HUES48 (cell line): ENCODE results near the gene SAMM50.

Experiments used
- H3K27ac ChIP-seq: one replicate; pipeline ENCODE4 v1.7.0; 2013; ENCODE audit warnings: low read depth, low read length, inconsistent platforms
- H3K27me3 ChIP-seq: 2 replicates; pipeline ENCODE4 v1.6.1; 2013; ENCODE audit warnings: mild to moderate bottlenecking, low read length; ENCODE audit not compliant: control insufficient read depth, insufficient read depth
- H3K36me3 ChIP-seq: 2 replicates; pipeline ENCODE4 v1.6.1; 2013; ENCODE audit warnings: low read length; ENCODE audit not compliant: control insufficient read depth, insufficient read depth
- H3K4me1 ChIP-seq: 2 replicates; pipeline ENCODE4 v1.6.1; 2013; ENCODE audit warnings: mild to moderate bottlenecking, low read length; ENCODE audit not compliant: control insufficient read depth, insufficient read depth
- H3K4me3 ChIP-seq: 2 replicates; pipeline ENCODE4 v1.5.1; 2013; ENCODE audit warnings: mild to moderate bottlenecking, low read depth, low read length
- H3K9ac ChIP-seq: 2 replicates; pipeline ENCODE4 v1.6.1; 2013; ENCODE audit warnings: mild to moderate bottlenecking, low read depth, low read length, moderate library complexity
- H3K9me3 ChIP-seq: 2 replicates; pipeline ENCODE4 v1.6.1; 2013; ENCODE audit warnings: low read length; ENCODE audit not compliant: control insufficient read depth, insufficient read depth

SAMM50 gene

DNA sequence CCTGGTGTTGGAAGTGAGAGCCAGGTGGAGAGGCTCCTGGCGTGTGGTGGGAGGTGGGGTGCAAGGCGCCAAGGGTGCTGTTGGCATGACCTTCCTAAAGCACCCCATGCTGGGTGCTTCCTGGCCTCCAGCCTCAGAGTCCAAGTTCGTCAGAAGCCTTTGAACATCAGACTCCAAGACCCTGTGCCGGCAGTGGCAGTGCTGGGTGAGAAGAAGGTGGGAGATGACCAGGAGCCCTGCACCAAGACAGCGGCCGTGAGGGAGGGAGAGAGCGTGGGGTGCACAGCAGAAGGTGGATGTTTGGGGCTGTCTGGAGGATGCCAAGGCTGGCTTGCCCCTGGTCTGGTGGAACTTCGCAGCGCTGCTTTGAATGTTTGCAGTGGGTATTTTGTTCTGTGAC, 39.2 kb downstream of the SAMM50 start:
- Histone ChIP-seq H3K36me3 (peaks cover 85% of the 10 kb centered on the region), H3K4me1 (peaks cover 2% of the 10 kb centered on the region; the same call in 1 of the 2 replicates), H3K27ac (no peak overlapping the region), H3K9ac (no peak overlapping the region), H3K4me3 (no peak overlapping the region), H3K9me3 (no peaks in the 10 kb centered on the region), H3K27me3 (no peaks in the 10 kb centered on the region)

DNA sequence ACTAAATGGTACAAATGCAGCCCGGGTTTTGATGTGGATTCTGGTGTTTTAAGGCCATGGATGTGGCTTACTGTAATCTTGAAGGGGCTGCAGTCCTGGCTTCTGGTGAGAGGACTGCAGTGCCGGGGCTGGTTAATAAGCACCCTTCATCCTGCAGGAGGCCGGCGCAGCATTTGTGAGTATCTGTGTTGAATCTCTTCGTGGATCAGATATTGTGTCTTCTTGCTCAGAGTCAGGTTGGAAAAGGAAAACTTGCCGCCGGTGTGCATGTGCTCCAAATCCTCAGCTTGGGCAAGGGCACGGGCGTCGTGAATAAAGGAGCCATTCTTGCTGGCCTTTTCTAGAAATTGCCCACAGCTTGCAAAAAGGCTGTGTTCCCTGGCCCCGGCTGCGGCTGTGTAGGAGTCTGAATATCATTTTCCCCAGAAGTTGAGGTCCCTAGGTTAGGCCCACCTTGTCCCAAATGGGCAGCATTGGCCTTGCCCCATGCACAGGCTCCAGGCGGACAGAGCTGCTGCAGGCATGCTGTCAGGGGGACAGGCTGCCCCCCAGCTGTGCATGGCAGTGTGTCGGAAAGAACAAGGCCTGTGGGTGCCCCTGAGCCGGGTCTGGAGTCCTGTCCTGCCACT, 39.9 kb downstream of the SAMM50 start:
- H3K9me3 ChIP-seq, result no peaks in the 10 kb centered on the region
- H3K4me1 ChIP-seq, result peaks cover 2% of the 10 kb centered on the region; the same call in 1 of the 2 replicates
- H3K36me3 ChIP-seq, result peaks cover 78% of the 10 kb centered on the region
- no peak overlapping the region for H3K4me3 ChIP-seq
- H3K27me3 ChIP-seq, result no peaks in the 10 kb centered on the region
- no peak overlapping the region for H3K27ac ChIP-seq
- H3K9ac ChIP-seq, result no peak overlapping the region

DNA sequence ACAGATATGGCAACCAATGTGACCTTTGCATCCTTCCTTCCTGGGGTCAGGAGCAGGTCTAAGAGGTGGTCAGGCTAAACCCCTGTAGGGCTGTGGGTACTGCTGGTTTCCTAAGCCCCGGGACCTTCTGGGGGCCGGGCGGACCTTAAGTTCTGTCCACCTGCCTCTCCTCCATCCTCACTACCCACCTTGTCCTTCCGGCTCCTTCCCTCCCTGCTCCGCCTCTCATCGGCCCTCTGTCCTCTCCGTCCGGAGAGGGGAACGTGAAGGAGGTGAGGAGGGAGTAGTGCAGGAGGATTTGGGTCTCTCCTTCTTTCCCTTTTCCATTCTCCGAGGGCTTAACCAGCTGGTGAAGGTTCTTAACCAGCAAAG, 40.5 kb downstream of the SAMM50 start:
- Histone ChIP-seq H3K27ac (no peak overlapping the region), H3K4me1 (peaks cover 2% of the 10 kb centered on the region; the same call in 1 of the 2 replicates), H3K9ac (no peak overlapping the region), H3K9me3 (no peaks in the 10 kb centered on the region), H3K4me3 (no peak overlapping the region), H3K36me3 (peaks cover 72% of the 10 kb centered on the region), H3K27me3 (no peaks in the 10 kb centered on the region)

DNA sequence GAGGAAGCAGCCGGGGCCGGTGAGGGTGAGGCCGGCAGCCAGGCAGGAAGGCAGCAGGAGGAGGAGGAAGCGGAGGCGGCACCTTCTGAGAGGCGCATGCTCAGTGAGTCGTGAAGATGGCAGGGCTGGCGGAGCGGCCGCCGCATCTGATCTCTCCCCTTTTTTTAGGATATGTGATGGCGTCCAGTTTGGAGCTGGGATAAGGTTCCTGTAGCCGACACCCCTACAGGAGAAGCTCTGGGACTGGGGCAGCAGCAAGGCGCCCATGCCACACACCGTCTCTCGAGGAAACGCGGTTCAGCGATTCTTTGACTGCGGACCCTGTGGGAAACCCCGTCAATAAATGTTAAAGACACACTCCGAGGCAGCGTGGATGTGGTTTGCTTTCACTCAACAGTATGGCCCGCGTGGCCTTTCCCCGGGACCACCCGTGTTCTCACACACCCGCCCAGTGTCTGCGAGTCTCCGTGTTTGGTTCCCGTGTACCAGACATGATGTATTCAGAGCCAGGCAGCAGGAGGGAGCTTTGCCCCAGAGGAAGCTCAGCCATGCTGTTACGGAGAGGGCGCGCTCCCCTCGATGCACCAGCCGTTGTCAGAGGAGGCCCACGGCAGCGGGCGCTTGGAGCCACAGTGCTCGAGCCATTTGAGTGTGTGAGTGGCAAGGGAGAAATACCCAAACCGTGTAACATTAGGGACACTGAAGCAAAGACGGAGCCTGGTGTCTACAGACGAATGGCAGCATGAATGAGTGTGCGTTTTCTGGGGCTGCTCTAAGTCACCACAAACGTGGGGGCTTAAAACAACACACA, 41.1 kb downstream of the SAMM50 start:
- Histone ChIP-seq H3K4me3 (no peak overlapping the region), H3K36me3 (peaks cover 67% of the 10 kb centered on the region), H3K9ac (no peak overlapping the region), H3K9me3 (no peaks in the 10 kb centered on the region), H3K27me3 (no peaks in the 10 kb centered on the region), H3K4me1 (peaks cover 2% of the 10 kb centered on the region; the same call in 1 of the 2 replicates), H3K27ac (no peak overlapping the region)

DNA sequence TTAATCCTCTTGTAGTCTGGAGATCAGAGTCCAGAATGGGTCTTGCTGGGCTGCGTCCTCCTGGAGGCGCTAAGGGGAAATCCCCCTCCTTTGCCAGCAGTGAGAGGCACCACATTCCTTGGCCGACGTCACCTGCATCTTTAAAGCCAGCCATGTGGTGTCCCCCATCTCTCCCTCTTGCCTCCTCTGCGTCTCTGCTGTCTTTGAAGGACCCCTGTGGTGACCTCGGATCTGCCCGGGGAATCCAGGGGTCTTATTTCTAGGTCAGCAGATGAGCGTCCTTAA, 41.7 kb downstream of the SAMM50 start:
- peaks cover 2% of the 10 kb centered on the region; the same call in 1 of the 2 replicates for H3K4me1 ChIP-seq
- H3K9me3 ChIP-seq, result no peaks in the 10 kb centered on the region
- no peak overlapping the region for H3K4me3 ChIP-seq
- peaks cover 61% of the 10 kb centered on the region for H3K36me3 ChIP-seq
- no peak overlapping the region for H3K27ac ChIP-seq
- H3K9ac ChIP-seq, result no peak overlapping the region
- no peaks in the 10 kb centered on the region for H3K27me3 ChIP-seq

DNA sequence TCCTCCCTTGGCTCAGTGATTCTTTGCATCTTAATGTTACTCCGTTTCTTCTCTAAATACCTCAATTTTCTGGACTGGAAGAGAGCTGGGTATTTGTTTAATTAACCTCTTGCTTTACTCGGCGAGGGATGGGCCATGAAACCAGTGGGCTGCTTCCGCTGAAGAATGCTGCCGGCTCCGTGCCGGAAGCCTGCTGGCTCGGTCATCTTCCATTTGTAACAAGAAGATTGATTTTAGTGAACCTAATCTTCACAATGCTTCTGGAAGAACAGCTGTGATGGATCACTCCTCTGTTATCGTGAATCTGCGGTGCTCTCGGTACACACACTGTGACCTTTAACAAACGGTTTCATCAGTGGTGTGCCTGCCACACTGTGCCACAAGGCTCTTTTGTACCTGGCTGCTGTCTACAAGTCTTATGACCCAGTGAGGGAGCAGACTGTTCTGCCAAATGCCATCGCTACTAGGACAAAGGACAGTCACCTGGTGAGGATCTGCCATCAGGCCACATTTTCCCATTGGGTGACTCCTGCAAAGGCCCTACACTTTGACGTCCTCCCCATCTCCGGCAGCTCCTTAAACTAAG, 43.5 kb downstream of the SAMM50 start:
- peaks cover 49% of the 10 kb centered on the region for H3K36me3 ChIP-seq
- H3K27me3 ChIP-seq, result no peaks in the 10 kb centered on the region
- no peak overlapping the region for H3K9ac ChIP-seq
- no peaks in the 10 kb centered on the region for H3K9me3 ChIP-seq
- H3K4me1 ChIP-seq, result no peaks in the 10 kb centered on the region; the same call in 1 of the 2 replicates
- no peak overlapping the region for H3K27ac ChIP-seq
- no peak overlapping the region for H3K4me3 ChIP-seq

DNA sequence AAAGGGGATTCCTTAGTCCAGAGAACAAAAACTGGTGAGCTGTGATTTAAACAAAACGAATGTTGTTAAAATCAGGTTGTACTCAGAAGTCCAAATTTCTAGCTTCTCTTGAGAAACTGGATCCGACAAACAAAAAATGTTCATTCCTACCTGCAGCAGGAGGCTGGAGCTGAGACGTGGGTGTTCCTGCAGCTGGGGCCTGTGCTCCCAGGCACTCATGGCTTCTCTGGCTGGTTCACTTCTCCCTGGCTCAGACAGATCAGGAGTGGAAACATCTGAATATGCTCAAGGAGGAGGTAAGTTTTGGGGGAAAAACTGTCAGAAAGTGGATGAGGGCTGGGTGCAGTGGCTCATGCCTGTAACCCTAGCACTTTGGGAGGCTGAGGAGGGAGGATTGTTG, 44.1 kb downstream of the SAMM50 start:
- no peaks in the 10 kb centered on the region; the same call in 1 of the 2 replicates for H3K4me1 ChIP-seq
- no peak overlapping the region for H3K4me3 ChIP-seq
- H3K9ac ChIP-seq, result no peak overlapping the region
- H3K9me3 ChIP-seq, result no peaks in the 10 kb centered on the region
- H3K27me3 ChIP-seq, result no peaks in the 10 kb centered on the region
- H3K36me3 ChIP-seq, result peaks cover 43% of the 10 kb centered on the region
- no peak overlapping the region for H3K27ac ChIP-seq

DNA sequence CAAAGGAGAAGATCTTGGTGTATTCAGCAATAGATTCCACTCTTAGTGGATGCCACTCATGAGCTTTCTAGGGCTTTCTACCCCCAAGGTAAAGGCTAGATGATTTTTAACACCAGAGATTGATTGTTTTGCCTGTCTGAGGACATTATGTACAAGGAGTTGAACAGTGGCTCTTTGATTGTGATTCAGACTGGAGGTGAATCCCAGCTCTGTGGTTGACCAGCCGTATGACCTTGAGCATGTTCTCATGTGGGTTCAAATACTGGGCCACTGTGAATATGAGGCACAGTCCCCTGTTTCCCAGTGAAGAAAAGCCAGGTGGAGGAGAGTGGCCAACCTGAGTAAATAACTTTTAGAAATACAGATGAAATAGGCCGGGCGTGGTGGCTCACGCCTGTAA, 44.9 kb downstream of the SAMM50 start:
- Histone ChIP-seq H3K27ac (no peak overlapping the region), H3K36me3 (peaks cover 35% of the 10 kb centered on the region), H3K9ac (no peak overlapping the region)

DNA sequence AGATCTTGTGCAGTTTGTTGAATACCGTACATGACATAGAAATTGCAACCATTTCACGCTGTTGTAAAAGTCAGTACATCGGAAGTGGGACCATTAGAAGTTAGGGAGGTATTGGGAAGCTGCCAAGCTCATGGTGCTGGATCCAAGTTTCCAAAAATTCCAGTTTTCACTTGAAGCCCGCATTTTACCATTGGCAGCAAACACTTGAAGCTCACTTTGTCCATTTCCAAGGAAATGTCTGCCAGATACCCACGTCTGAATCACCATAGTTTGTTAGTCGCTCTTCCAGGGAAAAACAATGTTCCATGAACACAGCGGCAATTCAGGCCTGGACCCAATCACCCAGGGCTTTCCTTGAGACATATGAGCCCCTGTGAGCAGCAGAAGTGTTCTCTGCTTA, 46.3 kb downstream of the SAMM50 start:
- Histone ChIP-seq H3K4me3 (no peak overlapping the region), H3K27ac (no peak overlapping the region), H3K36me3 (peaks cover 21% of the 10 kb centered on the region), H3K4me1 (no peaks in the 10 kb centered on the region; the same call in 1 of the 2 replicates), H3K9me3 (no peaks in the 10 kb centered on the region), H3K9ac (no peak overlapping the region), H3K27me3 (no peaks in the 10 kb centered on the region)

More for the DNA sequence above, 44.9 kb downstream of the SAMM50 start:
- H3K9me3 ChIP-seq, result no peaks in the 10 kb centered on the region
- H3K4me1 ChIP-seq, result no peaks in the 10 kb centered on the region; the same call in 1 of the 2 replicates
- H3K27me3 ChIP-seq, result no peaks in the 10 kb centered on the region
- no peak overlapping the region for H3K4me3 ChIP-seq

DNA sequence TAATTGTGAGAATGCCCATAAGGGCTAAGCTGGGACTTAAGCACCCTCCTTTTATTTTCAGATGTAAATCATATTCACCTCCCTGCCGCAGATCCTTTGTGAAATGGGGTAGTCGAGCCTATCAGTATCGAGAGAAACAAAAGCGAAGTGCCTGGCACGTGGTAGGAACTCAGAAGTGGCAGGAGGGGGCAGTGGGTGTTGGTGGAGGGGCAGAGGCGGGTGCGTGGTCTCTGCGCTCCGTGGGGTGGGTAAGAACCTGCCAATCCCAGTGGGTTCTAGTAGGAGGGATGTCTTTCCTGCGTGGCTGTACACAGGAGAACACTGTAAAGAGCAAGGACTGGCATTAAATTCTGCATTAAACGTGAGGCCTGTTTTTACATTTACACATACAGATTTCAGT, 47.1 kb downstream of the SAMM50 start:
- Histone ChIP-seq H3K36me3 (peaks cover 16% of the 10 kb centered on the region), H3K4me3 (no peak overlapping the region), H3K9ac (no peak overlapping the region), H3K27me3 (no peaks in the 10 kb centered on the region), H3K27ac (no peak overlapping the region), H3K9me3 (no peaks in the 10 kb centered on the region), H3K4me1 (no peaks in the 10 kb centered on the region)

DNA sequence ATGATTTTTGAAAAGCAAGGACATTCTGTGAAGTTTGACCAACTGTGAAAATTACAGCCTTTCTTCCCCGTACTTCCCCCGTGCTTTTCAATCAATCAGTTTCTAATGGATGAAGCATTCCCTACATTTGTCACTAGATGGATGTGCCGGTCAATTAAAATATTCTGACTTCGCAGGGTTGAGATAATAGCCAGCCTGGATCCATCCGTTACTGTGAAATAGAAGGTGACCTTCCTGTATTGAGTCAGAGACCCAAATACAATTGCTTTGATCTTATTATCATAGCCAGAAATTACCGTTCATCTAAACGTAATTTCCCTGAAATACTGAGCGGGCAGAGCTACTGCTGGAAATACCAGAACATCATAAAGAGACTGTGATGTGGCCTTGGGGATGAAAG, 47.8 kb downstream of the SAMM50 start:
- H3K9ac ChIP-seq, result no peak overlapping the region
- H3K36me3 ChIP-seq, result peaks cover 15% of the 10 kb centered on the region
- H3K9me3 ChIP-seq, result no peaks in the 10 kb centered on the region
- no peak overlapping the region for H3K4me3 ChIP-seq
- no peak overlapping the region for H3K27ac ChIP-seq
- no peaks in the 10 kb centered on the region for H3K27me3 ChIP-seq
- no peaks in the 10 kb centered on the region for H3K4me1 ChIP-seq
